ENCODE measurements around the gene PTPRN2. TPM values are rescaled to one million over a fixed set of nuclear protein-coding genes. Genes with fewer than 3 reads are reported as not detected.

Gene PTPRN2
- total and polyA plus RNA-seq, 8 donors, result 4.9 to 136 (median 46.8) TPM

GRCh38 chr7:157789094-157789493 lies 798.5 kb downstream of the PTPRN2 start:
- H3K4me1 ChIP-seq, result no peaks in the 10 kb centered on the region
- WGBS, 5 donors, result 93 to 96% (median 94%) methylated on average over 10 to 12 of the region's 12 CpGs
- H3K27ac ChIP-seq, result no peak overlapping the region
- H3K4me3 ChIP-seq, result no peak overlapping the region
- intact Hi-C loops (cut with DNase I; ENCODE audit: low total_unique reads), result no loop called here
- H3K9me3 ChIP-seq, result no peaks in the 10 kb centered on the region
- H3K36me3 ChIP-seq, result no peaks in the 10 kb centered on the region
- peaks cover 0 to 15% (median 0%) of the 10 kb centered on the region in 3 donors for H3K27me3 ChIP-seq
- no peak for DNase-seq
- TF ChIP-seq POLR2AphosphoS5 (IDR thresholded peaks at IDR 0.05), result no peak
- TF ChIP-seq POLR2A (IDR thresholded peaks at IDR 0.05), result no peak
- no peak for TF ChIP-seq CTCF (IDR thresholded peaks at IDR 0.05)

GRCh38 chr7:157788573-157788972 lies 799.0 kb downstream of the PTPRN2 start:
- WGBS, 5 donors, result 91 to 98% (median 96%) methylated on average over 8 to 12 of the region's 12 CpGs
- intact Hi-C loops (cut with DNase I; ENCODE audit: low total_unique reads), result no loop called here
- H3K36me3 ChIP-seq, result no peaks in the 10 kb centered on the region
- TF ChIP-seq CTCF (IDR thresholded peaks at IDR 0.05) (no peak), POLR2AphosphoS5 (IDR thresholded peaks at IDR 0.05) (no peak), EP300 (IDR thresholded peaks at IDR 0.05) (no peak), POLR2A (IDR thresholded peaks at IDR 0.05) (no peak)
- no peak overlapping the region for H3K4me3 ChIP-seq
- H3K27me3 ChIP-seq, result peaks cover 0 to 12% (median 0%) of the 10 kb centered on the region in 3 donors
- no peaks in the 10 kb centered on the region for H3K4me1 ChIP-seq
- no peaks in the 10 kb centered on the region for H3K9me3 ChIP-seq
- DNase-seq, result no peak
- no peak overlapping the region for H3K27ac ChIP-seq

GRCh38 chr7:157787275-157787701 lies 800.3 kb downstream of the PTPRN2 start:
- no peak for DNase-seq
- Histone ChIP-seq H3K27ac (no peak overlapping the region), H3K9me3 (no peaks in the 10 kb centered on the region), H3K4me3 (no peak overlapping the region), H3K27me3 (peaks cover 0 to 9% (median 0%) of the 10 kb centered on the region in 3 donors), H3K4me1 (no peaks in the 10 kb centered on the region), H3K36me3 (no peaks in the 10 kb centered on the region)
- no peak for TF ChIP-seq EP300 (IDR thresholded peaks at IDR 0.05)
- 87 to 95% (median 93%) methylated on average over 11 to 13 of the region's 13 CpGs for WGBS, 5 donors
- intact Hi-C loops (cut with DNase I; ENCODE audit: low total_unique reads), result no loop called here

GRCh38 chr7:157786375-157787274 lies 801.0 kb downstream of the PTPRN2 start:
- H3K27me3 ChIP-seq, result peaks cover 0 to 9% (median 0%) of the 10 kb centered on the region in 3 donors
- H3K36me3 ChIP-seq, result no peaks in the 10 kb centered on the region
- TF ChIP-seq POLR2AphosphoS5 (IDR thresholded peaks at IDR 0.05) (no peak), EP300 (IDR thresholded peaks at IDR 0.05) (no peak)
- H3K9me3 ChIP-seq, result no peaks in the 10 kb centered on the region
- H3K4me3 ChIP-seq, result no peak overlapping the region
- no peak overlapping the region for H3K27ac ChIP-seq
- intact Hi-C loops (cut with DNase I; ENCODE audit: low total_unique reads), result no loop called here
- no peaks in the 10 kb centered on the region for H3K4me1 ChIP-seq
- WGBS, 5 donors, result 93 to 96% (median 96%) methylated on average over 19 to 46 of the region's 47 CpGs
- no peak for DNase-seq

GRCh38 chr7:157785486-157786186 lies 802.0 kb downstream of the PTPRN2 start:
- Histone ChIP-seq H3K4me3 (no peak overlapping the region), H3K27me3 (peaks cover 0 to 9% (median 0%) of the 10 kb centered on the region in 3 donors), H3K36me3 (no peaks in the 10 kb centered on the region), H3K4me1 (no peaks in the 10 kb centered on the region), H3K9me3 (no peaks in the 10 kb centered on the region), H3K27ac (no peak overlapping the region)
- TF ChIP-seq POLR2A (IDR thresholded peaks at IDR 0.05) (no peak), EP300 (IDR thresholded peaks at IDR 0.05) (no peak)
- DNase-seq, result no peak
- 88 to 94% (median 90%) methylated on average over 18 to 32 of the region's 32 CpGs for WGBS, 5 donors
- intact Hi-C loops (cut with DNase I; ENCODE audit: low total_unique reads), result no loop called here
